A549 (cell line): ENCODE measurements around the gene TNN. TPM values are rescaled to one million over a fixed set of nuclear protein-coding genes. Genes with fewer than 3 reads are reported as not detected.

Source experiments
- ATAC-seq, 2 experiments: fragments of 200-7000 bp in 1 of 2; fragments of >200 bp in 1 of 2; cut with Nextera tagmentation in 1 of 2; cut with Tn5 transposase in 1 of 2; 3 replicates each; pipeline versions ENCODE4 v1.8.0 to v1.9.1; 2018 to 2020; ENCODE audit warnings: mild to moderate bottlenecking in 1 of 2, moderate library complexity in 1 of 2
- CTCF ChIA-PET: fragments of 300-600 bp; sonication (Branson Sonifier 250); formaldehyde crosslinking; extraction: SDS; loops from one replicate; lab custom pipeline; 2021; ENCODE audit warnings: antibody characterized with exemption, inconsistent platforms; lab: Yijun Ruan, JAX
- POLR2A ChIA-PET: fragments of 350-600 bp; formaldehyde crosslinking; extraction: SDS; loops from one replicate; lab custom pipeline; 2021; ENCODE audit warnings: antibody characterized with exemption, inconsistent platforms; lab: Yijun Ruan, JAX
- DNase-seq, 2 experiments: peaks; one replicate each; pipeline versions ENCODE4 v3.0.0 to v3.0.0-alpha.2; 2011 to 2016; ENCODE audit warnings: low read depth in 1 of 2, low spot score in 1 of 2
- FAIRE-seq: peaks from 2 replicates; lab custom pipeline; 2011; peaks lifted over from hg19 to GRCh38; lab: Jason Lieb, UNC
- H3K27ac ChIP-seq, 2 experiments: fragments of >200 bp; sonication (Bioruptor Twin); formaldehyde crosslinking; 3 replicates each; pipeline ENCODE4 v1.5.1; 2016 to 2017
- H3K4me1 ChIP-seq: fragments of >200 bp; sonication (Bioruptor Twin); formaldehyde crosslinking; 3 replicates; pipeline ENCODE4 v1.6.1; 2016
- H3K4me2 ChIP-seq: fragments of >200 bp; sonication (Bioruptor Twin); formaldehyde crosslinking; 3 replicates; pipeline ENCODE4 v1.6.1; 2016
- H3K4me3 ChIP-seq: fragments of >200 bp; sonication (Bioruptor Twin); formaldehyde crosslinking; 3 replicates; pipeline ENCODE4 v1.5.1; 2016
- H3K9me3 ChIP-seq: fragments of >200 bp; sonication (Bioruptor Twin); formaldehyde crosslinking; 3 replicates; pipeline ENCODE4 v1.6.1; 2016
- CEBPB ChIP-seq, 2 experiments: fragments of >200 bp in 1 of 2; sonication (Bioruptor Twin) in 1 of 2; formaldehyde crosslinking in 1 of 2; IDR thresholded peaks; 2 replicates each; pipeline ENCODE4 v1.6.1; 2012 to 2016
- CHD2 ChIP-seq: fragments of 150-350 bp; IDR thresholded peaks from 2 replicates; pipeline ENCODE4 v1.6.1; 2014; ENCODE audit warnings: low read length; ENCODE audit not compliant: partially characterized antibody
- CTCF ChIP-seq: fragments of >200 bp; sonication (Bioruptor Twin); formaldehyde crosslinking; IDR thresholded peaks from 3 replicates; pipeline ENCODE4 v1.5.1; 2016
- EHF ChIP-seq: fragments of 250-450 bp; sonication (Bioruptor Pico); IDR thresholded peaks from 2 replicates; pipeline ENCODE4 v1.5.0; 2020; ENCODE audit warnings: mild to moderate bottlenecking
- EHMT2 ChIP-seq: fragments of 200-600 bp; sonication (generic); IDR thresholded peaks from 2 replicates; pipeline ENCODE4 v1.6.1; 2016; ENCODE audit warnings: antibody characterized with exemption, low read depth, mild to moderate bottlenecking, moderate library complexity
- FOSB ChIP-seq: fragments of 250-450 bp; sonication (Bioruptor Pico); IDR thresholded peaks from 2 replicates; pipeline ENCODE4 v1.5.0; 2020; ENCODE audit warnings: mild to moderate bottlenecking, moderate library complexity
- HEYL ChIP-seq: fragments of 250-450 bp; sonication (Bioruptor Pico); IDR thresholded peaks from 2 replicates; pipeline ENCODE4 v1.8.0; 2021; ENCODE audit warnings: mild to moderate bottlenecking, moderate library complexity
- HOXA7 ChIP-seq: fragments of 250-450 bp; sonication (Bioruptor Pico); IDR thresholded peaks from 2 replicates; pipeline ENCODE4 v1.5.0; 2020; ENCODE audit warnings: mild to moderate bottlenecking, moderate library complexity
- JUN ChIP-seq, 2 experiments: fragments of >200 bp; sonication (Bioruptor Twin); formaldehyde crosslinking; IDR thresholded peaks; 2 replicates in 1 of 2; 3 replicates in 1 of 2; pipeline ENCODE4 v1.6.1; 2016 to 2017
- JUNB ChIP-seq: fragments of >200 bp; sonication (Bioruptor Twin); formaldehyde crosslinking; IDR thresholded peaks from 2 replicates; pipeline ENCODE4 v1.6.1; 2016
- NPAS2 ChIP-seq: fragments of 250-450 bp; sonication (Bioruptor Pico); IDR thresholded peaks from 2 replicates; pipeline ENCODE4 v1.8.0; 2022; ENCODE audit warnings: mild to moderate bottlenecking, moderate library complexity, borderline replicate concordance
- RARB ChIP-seq: fragments of 250-450 bp; sonication (Bioruptor Pico); IDR thresholded peaks from 2 replicates; pipeline ENCODE4 v1.8.0; 2021; ENCODE audit warnings: mild to moderate bottlenecking, moderate library complexity
- RCOR1 ChIP-seq: fragments of 150-350 bp; IDR thresholded peaks from 2 replicates; pipeline ENCODE4 v1.6.1; 2014; ENCODE audit warnings: antibody characterized with exemption, low read length, low read depth
- RFX5 ChIP-seq: fragments of 450-650 bp; IDR thresholded peaks from 2 replicates; pipeline ENCODE4 v1.7.1; 2014; ENCODE audit warnings: antibody characterized with exemption, mild to moderate bottlenecking, moderate library complexity
- SMC3 ChIP-seq: fragments of >200 bp; sonication (Bioruptor Twin); formaldehyde crosslinking; IDR thresholded peaks from 3 replicates; pipeline ENCODE4 v1.6.1; 2018; ENCODE audit warnings: inconsistent platforms
- TP53 ChIP-seq: fragments of 250-450 bp; sonication (Bioruptor Pico); IDR thresholded peaks from 2 replicates; pipeline ENCODE4 v1.5.0; 2021; ENCODE audit warnings: mild to moderate bottlenecking, moderate library complexity
- USF2 ChIP-seq: fragments of 450-650 bp; IDR thresholded peaks from 2 replicates; pipeline ENCODE4 v1.6.1; 2014; ENCODE audit warnings: antibody characterized with exemption
- ZC3H11A ChIP-seq: fragments of 450-650 bp; IDR thresholded peaks from 2 replicates; pipeline ENCODE4 v1.6.1; 2014; ENCODE audit warnings: antibody characterized with exemption, mild to moderate bottlenecking
- WGBS: methylation state at CpG from one replicate; pipeline ENCODE4 v1.1.6; 2017; ENCODE audit errors: missing lambda C conversion rate; 5-methylcytosine and 5-hydroxymethylcytosine counted together
- polyA plus RNA-seq, 4 experiments: library from polyadenylated mRNA; depleted of rRNA in 3 of 4; stranded (reverse); fragments of >200 nt; fragmentation: RNase III in 1 of 4; extraction: RNeasy Plus Mini Kit Qiagen cat#74134 plus additional on column Dnase treatment in 1 of 4; gene quantifications; 2 replicates in 3 of 4; 3 replicates in 1 of 4; pipeline ENCODE4 v1.2.3, GENCODE V29; 2011 to 2017
- TF ChIP-seq, protein P1 (sequence below): IDR thresholded peaks from 2 replicates; pipeline ENCODE4 v1.6.1; 2012; ENCODE audit warnings: low read depth, borderline replicate concordance
- TF ChIP-seq, protein P2 (sequence below): IDR thresholded peaks from 2 replicates; pipeline ENCODE4 v1.6.1; 2012

TNN gene
- polyA plus RNA-seq, 2 of the 4 experiments (the other 2 are of a cell fraction) = not detected

DNA sequence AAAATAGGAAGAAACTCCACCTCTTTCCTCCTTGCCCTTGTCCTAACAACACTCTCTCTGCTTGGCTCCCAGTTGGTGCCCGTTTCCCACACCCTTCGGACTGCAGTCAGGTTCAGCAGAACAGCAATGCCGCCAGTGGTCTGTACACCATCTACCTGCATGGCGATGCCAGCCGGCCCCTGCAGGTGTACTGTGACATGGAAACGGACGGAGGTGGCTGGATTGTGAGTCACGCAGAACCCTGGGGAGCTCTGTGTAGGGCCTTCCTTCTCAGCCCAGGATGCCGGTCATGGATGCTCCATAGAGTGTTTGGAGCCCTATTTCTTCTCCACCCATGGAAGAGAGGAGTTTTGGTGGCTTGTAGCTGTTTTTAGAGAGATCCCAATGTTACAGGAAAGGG lies 60.9 kb downstream of the TNN start:
- Histone ChIP-seq H3K4me3 (no peak overlapping the region), H3K9me3 (no peaks in the 10 kb centered on the region), H3K4me2 (no peak overlapping the region), H3K4me1 (no peaks in the 10 kb centered on the region)
- ATAC-seq = no peak
- TF ChIP-seq RCOR1 (no peak), SMC3 (no peak), CTCF (no peak)
- TF ChIP-seq, all 56 proteins: peak for 0
- ChIA-PET CTCF (interaction anchor here (1.1 to 2.6 kb wide), 3 partner anchors 23 to 99 kb away, joined by 5 to 18 read pairs (median 6); no protein-coding TSS in a partner anchor), POLR2A (no interaction called here)
- no peak for DNase-seq
- 45% methylated on average over 7 of the region's 9 CpGs for WGBS
- no peak overlapping the region for H3K27ac ChIP-seq
- no peak for FAIRE-seq

GRCh38 chr1:175129182-175129581 lies 61.5 kb downstream of the TNN start:
- Histone ChIP-seq H3K27ac (no peak overlapping the region), H3K4me1 (no peaks in the 10 kb centered on the region), H3K9me3 (no peaks in the 10 kb centered on the region), H3K4me2 (no peak overlapping the region), H3K4me3 (no peak overlapping the region)
- WGBS = 86% methylated on average over 1 of the region's 1 CpG
- FAIRE-seq (no peak), DNase-seq (no peak), ATAC-seq (no peak)
- POLR2A ChIA-PET = no interaction called here
- TF ChIP-seq HOXA7 (CRISPR knock-in tag) (no peak), RFX5 (no peak), ZC3H11A (no peak), HEYL (CRISPR knock-in tag) (no peak), CTCF (no peak), NPAS2 (no peak), CHD2 (no peak), EHF (no peak), FOSB (no peak), CEBPB (IDR thresholded peaks at IDR 0.05) (no peak), TP53 (no peak), USF2 (no peak), JUN (IDR thresholded peaks at IDR 0.05) (no peak), JUNB (no peak)
- TF ChIP-seq, protein P1, sequence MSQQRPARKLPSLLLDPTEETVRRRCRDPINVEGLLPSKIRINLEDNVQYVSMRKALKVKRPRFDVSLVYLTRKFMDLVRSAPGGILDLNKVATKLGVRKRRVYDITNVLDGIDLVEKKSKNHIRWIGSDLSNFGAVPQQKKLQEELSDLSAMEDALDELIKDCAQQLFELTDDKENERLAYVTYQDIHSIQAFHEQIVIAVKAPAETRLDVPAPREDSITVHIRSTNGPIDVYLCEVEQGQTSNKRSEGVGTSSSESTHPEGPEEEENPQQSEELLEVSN = no peak
- CTCF ChIA-PET = interaction anchor here (1.3 to 1.6 kb wide), 2 partner anchors 22 to 190 kb away, joined by 3 to 5 read pairs; no protein-coding TSS in a partner anchor

GRCh38 chr1:175129644-175129996 lies 62.0 kb downstream of the TNN start:
- ATAC-seq (no peak), DNase-seq (no peak), FAIRE-seq (no peak)
- CTCF ChIA-PET = interaction anchor here (1.3 to 1.6 kb wide), 3 partner anchors 22 to 189 kb away, joined by 3 to 5 read pairs (median 4); no protein-coding TSS in a partner anchor
- POLR2A ChIA-PET = no interaction called here
- Histone ChIP-seq H3K4me2 (no peak overlapping the region), H3K4me3 (no peak overlapping the region), H3K27ac (no peak overlapping the region), H3K9me3 (no peaks in the 10 kb centered on the region), H3K4me1 (no peaks in the 10 kb centered on the region)
- no peak for TF ChIP-seq EHMT2
- no peak for TF ChIP-seq RARB
- TF ChIP-seq, protein P2, sequence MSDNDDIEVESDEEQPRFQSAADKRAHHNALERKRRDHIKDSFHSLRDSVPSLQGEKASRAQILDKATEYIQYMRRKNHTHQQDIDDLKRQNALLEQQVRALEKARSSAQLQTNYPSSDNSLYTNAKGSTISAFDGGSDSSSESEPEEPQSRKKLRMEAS = no peak
- WGBS = 49% methylated on average over 2 of the region's 2 CpGs
